Neural cell (in vitro differentiated cells): ENCODE results near the gene PPP2R2B. TPM values are rescaled to one million over a fixed set of nuclear protein-coding genes. Genes with fewer than 3 reads are reported as not detected.

Experiments used
- H2AFZ ChIP-seq: fragments of 200-600, 300-800 bp; sonication (generic), shearing (Covaris generic); 2 replicates; pipeline ENCODE4 v1.6.0; 2014; ENCODE audit warnings: low read depth, mild to moderate bottlenecking, antibody characterized with exemption, low read length, moderate library complexity
- H3F3A ChIP-seq: fragments of 200-600 bp; shearing (Covaris generic); 2 replicates; pipeline ENCODE4 v1.6.1; 2016; ENCODE audit warnings: mild to moderate bottlenecking, moderate library complexity, mixed read lengths, antibody characterized with exemption, low read length; ENCODE audit not compliant: insufficient read depth, poor library complexity, severe bottlenecking
- H3K27ac ChIP-seq: fragments of 200-600, 300-800 bp; sonication (generic), shearing (Covaris generic); 2 replicates; pipeline ENCODE4 v1.5.1; 2014; ENCODE audit warnings: mild to moderate bottlenecking, low read length, moderate library complexity
- H3K27me3 ChIP-seq: fragments of 300-800, 200-600 bp; sonication (generic), shearing (Covaris generic); 2 replicates; pipeline ENCODE4 v1.6.0; 2014; ENCODE audit warnings: mild to moderate bottlenecking, low read depth, low read length, moderate library complexity; ENCODE audit not compliant: insufficient read depth
- H3K36me3 ChIP-seq: fragments of 300-800, 200-600 bp; sonication (generic), shearing (Covaris generic); 2 replicates; pipeline ENCODE4 v1.5.1; 2014; ENCODE audit warnings: mild to moderate bottlenecking, antibody characterized with exemption, low read length, moderate library complexity; ENCODE audit not compliant: insufficient read depth
- H3K4me2 ChIP-seq: fragments of 300-800, 200-600 bp; sonication (generic), shearing (Covaris generic); 2 replicates; pipeline ENCODE4 v1.6.0; 2014; ENCODE audit warnings: mild to moderate bottlenecking, low read length
- H3K4me3 ChIP-seq: fragments of 300-800, 200-600 bp; sonication (generic), shearing (Covaris generic); 2 replicates; pipeline ENCODE4 v1.5.1; 2014; ENCODE audit warnings: mild to moderate bottlenecking, low read length, moderate library complexity
- H3K79me2 ChIP-seq: fragments of 200-600 bp; shearing (Covaris generic); replicated peaks from 2 replicates; pipeline ENCODE4 v1.6.0; 2014; ENCODE audit warnings: mild to moderate bottlenecking, low read length, moderate library complexity; ENCODE audit not compliant: insufficient read depth
- H3K9ac ChIP-seq: fragments of 300-800, 200-600 bp; sonication (generic), shearing (Covaris generic); 2 replicates; pipeline ENCODE4 v1.6.1; 2016; ENCODE audit warnings: mild to moderate bottlenecking, low read length, mixed read lengths
- H3K9me2 ChIP-seq: fragments of 200-600 bp; shearing (Covaris generic); 2 replicates; pipeline ENCODE4 v1.6.1; 2016; ENCODE audit warnings: mild to moderate bottlenecking, low read length, mixed read lengths; ENCODE audit not compliant: insufficient read depth
- H3K9me3 ChIP-seq: fragments of 200-600, 300-800 bp; sonication (generic), shearing (Covaris generic); 2 replicates; pipeline ENCODE4 v1.6.1; 2016; ENCODE audit warnings: mild to moderate bottlenecking, mixed run types, low read length, moderate library complexity, mixed read lengths
- H4K20me1 ChIP-seq: fragments of 200-600 bp; shearing (Covaris generic); 2 replicates; pipeline ENCODE4 v1.6.1; 2016; ENCODE audit warnings: mild to moderate bottlenecking, mixed run types; ENCODE audit not compliant: insufficient read depth
- EP300 ChIP-seq: fragments of 450-650 bp; conservative IDR thresholded peaks from 2 replicates; pipeline ENCODE4 v1.6.1; 2014; ENCODE audit warnings: antibody characterized with exemption, mild to moderate bottlenecking, moderate library complexity; ENCODE audit not compliant: poor library complexity, severe bottlenecking
- EZH2 ChIP-seq: fragments of 200-600, 300-800 bp; shearing (Covaris generic), sonication (generic); IDR thresholded peaks from 2 replicates; pipeline ENCODE4 v1.6.1; 2014; ENCODE audit warnings: antibody characterized with exemption, low read length, borderline replicate concordance, mild to moderate bottlenecking; ENCODE audit not compliant: insufficient read depth, poor library complexity, severe bottlenecking
- MXI1 ChIP-seq: fragments of 450-650 bp; conservative IDR thresholded peaks from 2 replicates; pipeline ENCODE4 v1.6.1; 2014; ENCODE audit warnings: antibody characterized with exemption, mild to moderate bottlenecking; ENCODE audit not compliant: poor library complexity, severe bottlenecking
- POLR2AphosphoS5 ChIP-seq: IDR thresholded peaks from 2 replicates; pipeline ENCODE4 v1.6.1; 2012
- RAD21 ChIP-seq: fragments of 450-650 bp; conservative IDR thresholded peaks from 2 replicates; pipeline ENCODE4 v1.6.1; 2014; ENCODE audit warnings: antibody characterized with exemption, mild to moderate bottlenecking, moderate library complexity
- REST ChIP-seq: IDR thresholded peaks from 2 replicates; pipeline ENCODE4 v1.6.1; 2012; ENCODE audit warnings: borderline replicate concordance
- SMC3 ChIP-seq: fragments of 450-650 bp; conservative IDR thresholded peaks from 2 replicates; pipeline ENCODE4 v1.6.1; 2014; ENCODE audit warnings: antibody characterized with exemption, mild to moderate bottlenecking, moderate library complexity; ENCODE audit not compliant: poor library complexity
- TAF1 ChIP-seq: IDR thresholded peaks from 2 replicates; pipeline ENCODE4 v1.6.1; 2012; ENCODE audit warnings: low read depth
- polyA plus RNA-seq: library from polyadenylated mRNA; depleted of rRNA; stranded (reverse); fragments of >200 nt; gene quantifications from 2 replicates; pipeline ENCODE4 v1.2.3, GENCODE V29; 2014
- TF ChIP-seq, protein P1 (sequence below): fragments of 450-650 bp; IDR thresholded peaks from 2 replicates; pipeline ENCODE4 v1.5.1; 2014; ENCODE audit warnings: antibody characterized with exemption, mild to moderate bottlenecking, moderate library complexity; ENCODE audit not compliant: poor library complexity, severe bottlenecking

PPP2R2B gene
- polyA plus RNA-seq, 1 donor from 2014 or later = 250 TPM

DNA sequence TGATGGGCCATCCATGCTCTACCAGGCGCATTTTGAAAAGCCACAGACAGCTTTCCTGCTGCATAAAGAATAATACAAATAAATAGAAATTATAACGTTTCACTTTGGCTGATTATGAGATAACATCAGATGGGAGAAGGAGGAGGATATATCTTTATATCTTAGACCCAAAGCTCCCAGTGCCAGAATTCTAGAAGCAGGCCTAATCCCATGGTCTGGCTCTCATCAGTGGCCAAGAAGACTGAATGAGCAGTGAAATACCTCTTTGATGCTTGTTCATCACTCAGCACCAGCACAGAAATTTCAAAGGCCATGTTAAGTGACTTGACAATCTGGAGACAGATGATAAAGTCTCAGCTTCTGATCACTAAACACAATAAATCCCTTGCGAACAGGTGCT, 107.6 kb downstream of the PPP2R2B start:
- H3K36me3 ChIP-seq = no peaks in the 10 kb centered on the region
- no peak overlapping the region for H3K27ac ChIP-seq
- no peaks in the 10 kb centered on the region for H3K9me3 ChIP-seq
- no peaks in the 10 kb centered on the region for H3K27me3 ChIP-seq
- peaks cover 21% of the 10 kb centered on the region for H3K79me2 ChIP-seq
- H2AFZ ChIP-seq = no peak overlapping the region
- no peak overlapping the region for H3K4me3 ChIP-seq
- no peaks in the 10 kb centered on the region for H3F3A ChIP-seq
- no peaks in the 10 kb centered on the region for H3K9me2 ChIP-seq
- TF ChIP-seq, protein P1, sequence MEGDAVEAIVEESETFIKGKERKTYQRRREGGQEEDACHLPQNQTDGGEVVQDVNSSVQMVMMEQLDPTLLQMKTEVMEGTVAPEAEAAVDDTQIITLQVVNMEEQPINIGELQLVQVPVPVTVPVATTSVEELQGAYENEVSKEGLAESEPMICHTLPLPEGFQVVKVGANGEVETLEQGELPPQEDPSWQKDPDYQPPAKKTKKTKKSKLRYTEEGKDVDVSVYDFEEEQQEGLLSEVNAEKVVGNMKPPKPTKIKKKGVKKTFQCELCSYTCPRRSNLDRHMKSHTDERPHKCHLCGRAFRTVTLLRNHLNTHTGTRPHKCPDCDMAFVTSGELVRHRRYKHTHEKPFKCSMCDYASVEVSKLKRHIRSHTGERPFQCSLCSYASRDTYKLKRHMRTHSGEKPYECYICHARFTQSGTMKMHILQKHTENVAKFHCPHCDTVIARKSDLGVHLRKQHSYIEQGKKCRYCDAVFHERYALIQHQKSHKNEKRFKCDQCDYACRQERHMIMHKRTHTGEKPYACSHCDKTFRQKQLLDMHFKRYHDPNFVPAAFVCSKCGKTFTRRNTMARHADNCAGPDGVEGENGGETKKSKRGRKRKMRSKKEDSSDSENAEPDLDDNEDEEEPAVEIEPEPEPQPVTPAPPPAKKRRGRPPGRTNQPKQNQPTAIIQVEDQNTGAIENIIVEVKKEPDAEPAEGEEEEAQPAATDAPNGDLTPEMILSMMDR = no peak
- TF ChIP-seq EZH2 (no peak), MXI1 (no peak), RAD21 (no peak), SMC3 (no peak), POLR2AphosphoS5 (no peak), TAF1 (no peak)
- no peak overlapping the region for H3K9ac ChIP-seq
- H4K20me1 ChIP-seq = no peaks in the 10 kb centered on the region
- H3K4me2 ChIP-seq = no peak overlapping the region

- Histone ChIP-seq H3K36me3 (no peaks in the 10 kb centered on the region), H4K20me1 (no peaks in the 10 kb centered on the region), H3K79me2 (peaks cover 17% of the 10 kb centered on the region), H3K9me3 (no peaks in the 10 kb centered on the region), H3K4me2 (no peak overlapping the region), H3K9me2 (no peaks in the 10 kb centered on the region), H3K27ac (no peak overlapping the region), H3F3A (no peaks in the 10 kb centered on the region), H3K4me3 (no peak overlapping the region), H3K27me3 (no peaks in the 10 kb centered on the region), H3K9ac (no peak overlapping the region), H2AFZ (no peak overlapping the region)
- TF ChIP-seq REST (no peak), EP300 (no peak), EZH2 (no peak), TAF1 (no peak), SMC3 (no peak), POLR2AphosphoS5 (no peak), MXI1 (no peak), RAD21 (no peak)
- TF ChIP-seq, protein P1 = no peak
Measured at GRCh38 chr5:146770546-146770945, 108.0 kb downstream of the PPP2R2B start.
